Common myeloid progenitor, CD34-positive (primary cell): Measurements from ENCODE around the gene LYG1. TPM values are rescaled to one million over a fixed set of nuclear protein-coding genes. Genes with fewer than 3 reads are reported as not detected.
"Not testable (repeated sequence)": the region's sequence is repeated elsewhere in the genome, so short reads cannot be mapped to it uniquely, and the experiment has no call there.

ENCODE experiments used
- CTCF ChIA-PET: fragments of 350-600 bp; sonication (Branson Sonifier 250); formaldehyde crosslinking; loops from one replicate; lab custom pipeline; 2021; ENCODE audit warnings: antibody characterized with exemption; lab: Charles Lee
- POLR2A ChIA-PET: fragments of 350-600 bp; sonication (Branson Sonifier 250); formaldehyde crosslinking; loops from one replicate; lab custom pipeline; 2021; ENCODE audit warnings: antibody characterized with exemption; lab: Charles Lee
- DNase-seq, 3 donors: peaks; one replicate each; pipeline versions ENCODE4 v3.0.0 to v3.0.0-alpha.2; 2013
- H3K27ac ChIP-seq, 2 experiments: 1 replicate in 1 of 2; 2 replicates in 1 of 2; pipeline ENCODE4 v1.7.0; 2013; ENCODE audit warnings: inconsistent platforms in 2 of 2, low read length in 2 of 2, mild to moderate bottlenecking in 2 of 2, low read depth in 1 of 2, moderate library complexity in 1 of 2; ENCODE audit not compliant: severe bottlenecking in 2 of 2, insufficient read depth in 1 of 2, poor library complexity in 1 of 2
- H3K27me3 ChIP-seq, 5 experiments: replicated peaks in 2 of 5; 1 replicate in 3 of 5; 2 replicates in 2 of 5; pipeline versions ENCODE4 v1.6.1 to v1.7.0; 2013; ENCODE audit warnings: low read length in 4 of 5, mild to moderate bottlenecking in 2 of 5, moderate library complexity in 2 of 5, inconsistent platforms in 1 of 5; ENCODE audit not compliant: insufficient read depth in 5 of 5, control insufficient read depth in 4 of 5
- H3K36me3 ChIP-seq, 4 experiments: 1 replicate in 2 of 4; 2 replicates in 2 of 4; pipeline versions ENCODE4 v1.6.1 to v1.7.0; 2013; ENCODE audit warnings: low read length in 3 of 4, control low read depth in 1 of 4, mild to moderate bottlenecking in 1 of 4; ENCODE audit not compliant: control insufficient read depth in 4 of 4, insufficient read depth in 4 of 4
- H3K4me1 ChIP-seq, 4 experiments: 1 replicate in 3 of 4; 2 replicates in 1 of 4; pipeline versions ENCODE4 v1.6.1 to v1.7.1; 2013; ENCODE audit warnings: low read length in 3 of 4, mild to moderate bottlenecking in 3 of 4, control low read depth in 1 of 4, inconsistent platforms in 1 of 4, moderate library complexity in 1 of 4; ENCODE audit not compliant: control insufficient read depth in 4 of 4, insufficient read depth in 4 of 4; ENCODE audit errors: control extremely low read depth in 1 of 4
- H3K4me3 ChIP-seq, 7 experiments: 1 replicate in 4 of 7; 2 replicates in 3 of 7; pipeline versions ENCODE4 v1.5.1 to v1.7.0; 2013; ENCODE audit warnings: mild to moderate bottlenecking in 7 of 7, low read length in 6 of 7, moderate library complexity in 6 of 7, inconsistent platforms in 2 of 7, low read depth in 2 of 7, control low read depth in 1 of 7; ENCODE audit not compliant: insufficient read depth in 4 of 7, control insufficient read depth in 1 of 7; ENCODE audit errors: extremely low read depth in 1 of 7
- H3K9me3 ChIP-seq, 5 experiments: 1 replicate in 4 of 5; 2 replicates in 1 of 5; pipeline versions ENCODE4 v1.6.1 to v1.7.1; 2013; ENCODE audit warnings: low read length in 4 of 5, mild to moderate bottlenecking in 2 of 5, inconsistent platforms in 1 of 5, low read depth in 1 of 5, moderate library complexity in 1 of 5; ENCODE audit not compliant: control insufficient read depth in 4 of 5, insufficient read depth in 2 of 5; ENCODE audit errors: control extremely low read depth in 1 of 5
- WGBS: methylation state at CpG from one replicate; pipeline ENCODE4 v1.1.5; 2013; ENCODE audit not compliant: insufficient coverage; 5-methylcytosine and 5-hydroxymethylcytosine counted together
- polyA plus RNA-seq: library from polyadenylated mRNA; unstranded; fragments of 120-200 nt; gene quantifications from one replicate; pipeline ENCODE4 v1.2.1, GENCODE V29; 2013

LYG1 gene
- 1.0 TPM for polyA plus RNA-seq

- H3K36me3 ChIP-seq, CTCF ChIA-PET, POLR2A ChIA-PET, H3K27me3 ChIP-seq, H3K4me1 ChIP-seq, H3K4me3 ChIP-seq, DNase-seq, H3K9me3 ChIP-seq, H3K27ac ChIP-seq: not testable (repeated sequence)
- no CpG with 5 or more reads among the region's 2 CpGs for WGBS
These were observed at the start of gene LYG1 for GRCh38 chr2:99301097-99301496. TSS of gene LYG1 (minus strand) at chr2:99301197. CDS start at chr2:99295670, 5,527 bp downstream.

GRCh38 chr2:99350194-99350593, 49.2 kb upstream of the LYG1 start:
- ChIA-PET POLR2A (no interaction called here), CTCF (interaction anchor here (1.0 kb wide), 1 partner anchor 10 kb away, joined by 4 read pairs; no protein-coding TSS in a partner anchor)
- no peaks in the 10 kb centered on the region for H3K27me3 ChIP-seq
- H3K4me3 ChIP-seq = no peak overlapping the region
- peak in 1 of 3 donors; percentile 10 for DNase-seq
- peaks cover 0 to 3% (median 0%) of the 10 kb centered on the region in 4 experiments for H3K36me3 ChIP-seq
- H3K27ac ChIP-seq = no peak overlapping the region
- H3K9me3 ChIP-seq = no peaks in the 10 kb centered on the region
- peaks cover 0 to 3% (median under 1%) of the 10 kb centered on the region in 4 experiments for H3K4me1 ChIP-seq

DNA sequence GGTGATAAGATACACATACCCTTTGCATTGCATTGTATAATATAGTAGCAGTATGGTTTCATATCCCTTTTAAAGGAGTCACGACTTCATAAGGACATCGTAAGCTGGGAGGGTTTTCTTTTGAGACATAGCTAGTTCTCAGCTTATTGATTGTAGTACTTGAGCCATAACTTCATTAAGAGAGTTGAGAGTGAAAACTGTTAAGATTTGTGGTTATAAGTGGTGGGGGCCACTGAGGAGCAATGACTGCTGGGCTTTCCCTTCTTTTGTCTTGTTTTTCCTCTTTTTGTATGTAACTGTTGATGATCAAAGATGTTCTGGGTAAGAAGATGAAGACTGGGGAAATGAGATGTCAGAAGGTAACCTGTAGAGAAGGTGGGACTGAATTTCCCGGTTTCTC, 47.2 kb upstream of the LYG1 start:
- no CpG with 5 or more reads among the region's 3 CpGs for WGBS
- no peaks in the 10 kb centered on the region for H3K27me3 ChIP-seq
- H3K9me3 ChIP-seq = no peaks in the 10 kb centered on the region
- H3K36me3 ChIP-seq = peaks cover 0 to 3% (median 0%) of the 10 kb centered on the region in 4 experiments
- ChIA-PET POLR2A (no interaction called here), CTCF (no interaction called here)
- peak in 1 of 3 donors; percentile 3 for DNase-seq
- peaks cover 0 to 3% (median under 1%) of the 10 kb centered on the region in 4 experiments for H3K4me1 ChIP-seq
- H3K27ac ChIP-seq = no peak overlapping the region
- H3K4me3 ChIP-seq = no peak overlapping the region

GRCh38 chr2:99346218-99346617, 45.2 kb upstream of the LYG1 start:
- Histone ChIP-seq H3K9me3 (no peaks in the 10 kb centered on the region), H3K4me1 (peaks cover 0 to 3% (median under 1%) of the 10 kb centered on the region in 4 experiments), H3K36me3 (peaks cover 0 to 3% (median 0%) of the 10 kb centered on the region in 4 experiments), H3K27ac (no peak overlapping the region), H3K4me3 (no peak overlapping the region), H3K27me3 (no peaks in the 10 kb centered on the region)
- DNase-seq = no peak
- POLR2A ChIA-PET = no interaction called here
- CTCF ChIA-PET = interaction anchor here (1.4 kb wide), 1 partner anchor 9 kb away, joined by 4 read pairs; the partner anchor contains the start of gene EIF5B

GRCh38 chr2:99345446-99345845, 44.4 kb upstream of the LYG1 start:
- not testable (repeated sequence) for H3K27me3 ChIP-seq, H3K9me3 ChIP-seq, H3K4me3 ChIP-seq, H3K27ac ChIP-seq, H3K4me1 ChIP-seq, H3K36me3 ChIP-seq, DNase-seq
- WGBS = 100% methylated on average over 2 of the region's 7 CpGs
- POLR2A ChIA-PET = interaction anchor here (0.6 kb wide), 1 partner anchor 37 kb away, joined by 3 read pairs; no protein-coding TSS in a partner anchor
- CTCF ChIA-PET = interaction anchor here (1.4 kb wide), 1 partner anchor 8 kb away, joined by 4 read pairs; the partner anchor contains the start of gene EIF5B

DNA sequence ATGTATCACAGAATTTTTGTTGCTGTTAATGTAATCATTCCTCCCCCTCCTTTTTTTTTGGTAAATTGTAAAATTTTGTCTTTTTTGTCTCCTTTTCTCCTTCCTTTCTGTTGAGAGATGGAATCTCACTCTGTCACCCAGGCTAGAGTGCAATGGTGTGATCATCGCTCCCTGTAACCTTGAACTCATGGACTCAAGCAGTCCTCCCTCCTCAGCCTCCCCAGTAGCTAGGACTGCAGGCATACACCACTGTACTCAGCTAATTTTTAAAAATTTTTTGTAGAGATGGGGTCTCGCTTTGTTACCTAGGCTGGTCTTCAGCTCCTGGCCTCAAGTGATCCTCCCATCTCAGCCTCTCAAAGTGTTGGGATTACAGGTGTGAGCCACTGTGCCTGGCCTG, 41.5 kb upstream of the LYG1 start:
- Histone ChIP-seq H3K36me3 (no peaks in the 10 kb centered on the region), H3K9me3 (no peaks in the 10 kb centered on the region), H3K4me3 (no peak overlapping the region), H3K27me3 (no peaks in the 10 kb centered on the region), H3K4me1 (peaks cover 2 to 13% (median 10%) of the 10 kb centered on the region in 4 experiments), H3K27ac (no peak overlapping the region)
- no peak for DNase-seq
- CTCF ChIA-PET = no interaction called here
- POLR2A ChIA-PET = no interaction called here
- 100% methylated on average over 1 of the region's 2 CpGs for WGBS

DNA sequence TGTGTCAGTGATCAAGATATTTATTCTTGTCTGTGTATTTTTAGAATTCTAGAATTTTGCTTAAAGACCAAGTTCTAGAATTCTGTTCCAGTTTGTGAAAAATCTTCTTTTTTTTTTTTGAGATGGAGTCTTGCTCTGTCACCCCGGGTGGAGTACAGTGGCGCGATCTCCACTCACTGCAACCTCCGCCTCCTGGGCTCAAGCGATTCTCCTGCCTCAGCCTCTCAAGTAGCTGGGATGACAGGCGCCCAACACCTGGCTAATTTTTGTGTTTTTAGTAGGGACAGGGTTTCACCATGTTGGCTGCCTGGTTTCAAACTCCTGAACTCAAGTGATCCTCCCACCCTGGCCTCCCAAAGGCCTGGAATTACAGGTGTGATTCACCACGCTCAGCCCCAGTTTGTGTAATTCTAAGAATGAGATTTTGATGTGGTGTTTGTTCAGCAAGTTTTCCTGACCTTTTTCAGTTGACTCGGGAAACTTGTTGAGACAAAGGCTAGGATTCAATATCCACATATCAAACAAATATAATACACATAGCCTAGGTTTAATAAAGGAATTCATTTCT, 39.8 kb upstream of the LYG1 start:
- no peaks in the 10 kb centered on the region for H3K36me3 ChIP-seq
- peaks cover 2 to 20% (median 16%) of the 10 kb centered on the region in 4 experiments for H3K4me1 ChIP-seq
- no peaks in the 10 kb centered on the region for H3K9me3 ChIP-seq
- H3K27ac ChIP-seq = no peak overlapping the region
- H3K4me3 ChIP-seq = no peak overlapping the region
- CTCF ChIA-PET = interaction anchor here (1.4 kb wide), 1 partner anchor 9 kb away, joined by 4 read pairs; no protein-coding TSS in a partner anchor
- H3K27me3 ChIP-seq = no peaks in the 10 kb centered on the region
- WGBS = 100% methylated on average over 5 of the region's 8 CpGs
- POLR2A ChIA-PET = no interaction called here
- no peak for DNase-seq
